HepG2 (cell line): ENCODE measurements around the gene PET100. TPM values are rescaled to one million over a fixed set of nuclear protein-coding genes. Genes with fewer than 3 reads are reported as not detected.

ENCODE experiments used
- ATAC-seq: fragments of 200-7000 bp; cut with Tn5 transposase; 3 replicates; pipeline ENCODE4 v1.9.1; 2020; ENCODE audit warnings: mild to moderate bottlenecking, moderate library complexity
- BruUV-seq: library from RNA; stranded (reverse); fragments of 400-500 nt; replicated peaks from 2 replicates; lab custom pipeline; 2021; lab: Mats Ljungman, UMichigan
- CTCF ChIA-PET: fragments of 300-600 bp; formaldehyde crosslinking; extraction: SDS; loops from one replicate; lab custom pipeline; 2021; ENCODE audit warnings: low total read pairs, inconsistent platforms, low intra/inter-chr PET ratio; lab: Yijun Ruan, JAX
- POLR2A ChIA-PET: fragments of 350-600 bp; sonication (Branson Sonifier 250); formaldehyde crosslinking; loops from one replicate; lab custom pipeline; 2020; ENCODE audit warnings: antibody characterized with exemption, inconsistent platforms; lab: Yijun Ruan, JAX
- DNase-seq: peaks from one replicate; pipeline ENCODE4 v3.0.0-alpha.2; 2015; ENCODE audit warnings: low spot score
- FAIRE-seq: peaks from 3 replicates; lab custom pipeline; 2011; peaks lifted over from hg19 to GRCh38; lab: Jason Lieb, UNC
- H2AFZ ChIP-seq: one replicate; pipeline ENCODE4 v1.6.1; 2011; ENCODE audit warnings: low read length, inconsistent platforms
- H3K27ac ChIP-seq: fragments of 300-600 bp; 3 replicates; pipeline ENCODE4 v1.8.0; 2011; ENCODE audit warnings: mixed run types, mild to moderate bottlenecking, mixed read lengths, low read length, inconsistent platforms; ENCODE audit not compliant: insufficient read depth; ENCODE audit errors: extremely low read length
- H3K27me3 ChIP-seq, 2 experiments: fragments of 200-600 bp in 1 of 2; 2 replicates in 1 of 2; 3 replicates in 1 of 2; pipeline versions ENCODE4 v1.6.0 to v1.8.0; 2011; ENCODE audit warnings: low read length in 2 of 2, mild to moderate bottlenecking in 2 of 2, moderate library complexity in 2 of 2, inconsistent platforms in 1 of 2; ENCODE audit not compliant: insufficient read depth in 2 of 2, control insufficient read depth in 1 of 2
- H3K36me3 ChIP-seq, 2 experiments: fragments of 200-600 bp in 1 of 2; replicated peaks in 1 of 2; 2 replicates in 1 of 2; 3 replicates in 1 of 2; pipeline versions ENCODE4 v1.5.1 to v1.8.0; 2011; ENCODE audit warnings: low read length in 2 of 2, inconsistent platforms in 1 of 2; ENCODE audit not compliant: insufficient read depth in 2 of 2, control insufficient read depth in 1 of 2
- H3K4me1 ChIP-seq: 2 replicates; pipeline ENCODE4 v1.5.1; 2012; ENCODE audit warnings: low read length, inconsistent platforms; ENCODE audit not compliant: insufficient read depth
- H3K4me2 ChIP-seq: 2 replicates; pipeline ENCODE4 v1.6.0; 2011; ENCODE audit warnings: low read depth, low read length, inconsistent platforms
- H3K4me3 ChIP-seq, 3 experiments: fragments of 200-600 bp in 1 of 3; sonication (generic), shearing (Covaris generic) in 1 of 3; replicated peaks in 1 of 3; 2 replicates each; pipeline ENCODE4 v1.5.1; 2011 to 2016; ENCODE audit warnings: low read length in 3 of 3, inconsistent platforms in 2 of 3, low read depth in 2 of 3, mild to moderate bottlenecking in 2 of 3, control low read depth in 1 of 3, mixed read lengths in 1 of 3; ENCODE audit not compliant: insufficient read depth in 1 of 3
- H3K79me2 ChIP-seq: one replicate; pipeline ENCODE4 v1.6.1; 2011; ENCODE audit warnings: low read length, inconsistent platforms; ENCODE audit not compliant: insufficient read depth
- H3K9ac ChIP-seq: 2 replicates; pipeline ENCODE4 v1.6.0; 2011; ENCODE audit warnings: mild to moderate bottlenecking, low read depth, low read length, inconsistent platforms; ENCODE audit not compliant: insufficient read depth
- H3K9me3 ChIP-seq: 2 replicates; pipeline ENCODE4 v1.5.1; 2012; ENCODE audit warnings: mild to moderate bottlenecking, low read length
- H4K20me1 ChIP-seq: 2 replicates; pipeline ENCODE4 v1.6.0; 2011; ENCODE audit warnings: inconsistent platforms, mild to moderate bottlenecking, low read length, moderate library complexity; ENCODE audit not compliant: insufficient read depth
- AGO2 ChIP-seq: fragments of 200-400 bp; formaldehyde crosslinking; optimal IDR thresholded peaks from 2 replicates; pipeline ENCODE3; 2017; ENCODE audit warnings: mild to moderate bottlenecking, low read depth, low read length, moderate library complexity
- IKZF4 ChIP-seq: sonication (generic); formaldehyde crosslinking; IDR thresholded peaks from 2 replicates; pipeline ENCODE4 v1.5.1; 2020; ENCODE audit warnings: borderline replicate concordance, mild to moderate bottlenecking, low read depth, missing genetic modification reagents; ENCODE audit errors: not compliant biosample characterization
- MNT ChIP-seq: fragments of 450-650 bp; IDR thresholded peaks from 2 replicates; pipeline ENCODE4 v1.6.1; 2016
- ZFP90 ChIP-seq: sonication (generic); formaldehyde crosslinking; IDR thresholded peaks from 2 replicates; pipeline ENCODE4 v1.8.0; 2022; ENCODE audit warnings: missing genetic modification reagents, mild to moderate bottlenecking, inconsistent platforms, borderline replicate concordance
- WGBS: methylation state at CpG from one replicate; pipeline ENCODE4 v1.1.6; 2017; ENCODE audit warnings: low lambda C conversion rate; 5-methylcytosine and 5-hydroxymethylcytosine counted together
- in situ Hi-C: cut with HindIII; loops from 2 replicates; pipeline ENCODE4 v1.10.0; 2017; ENCODE audit warnings: low pct_unique_long_range_greater_than_20kb; ENCODE audit not compliant: extremely low pct_ligation_motif_present
- intact Hi-C: fragments of 100-400 bp; cut with micrococcal nuclease; formaldehyde crosslinking; loops from one replicate; pipeline ENCODE4 v1.10.0; 2022; ENCODE audit not compliant: unreplicated experiment
- polyA plus RNA-seq, 8 experiments: library from polyadenylated mRNA; depleted of rRNA in 3 of 8; stranded (reverse) in 7 of 8; unstranded in 1 of 8; fragments of >200 nt; fragmentation: Illumina TruSeq in 4 of 8; extraction: Trizol in 4 of 8; gene quantifications; 2 replicates each; pipeline versions ENCODE4 v1.2.1 to v1.2.3, GENCODE V29; 2011 to 2016; ENCODE audit warnings: low read depth in 4 of 8, missing spikeins in 1 of 8, mixed read lengths in 1 of 8; ENCODE audit not compliant: insufficient read depth in 1 of 8
- total RNA-seq, 5 experiments: library from RNA; depleted of rRNA; stranded (reverse); fragments of >200 nt; fragmentation: Illumina TruSeq; extraction: Trizol; gene quantifications; 2 replicates each; pipeline ENCODE4 v1.2.3, GENCODE V29; 2016; ENCODE audit warnings: low read depth in 1 of 5

Gene PET100
- total and polyA plus RNA-seq, 2 of the 13 experiments (the other 11 are each of a cell fraction or from before 2014, with no cell fraction given): 22.3 to 66.5 TPM

- ChIA-PET CTCF (no interaction called here), POLR2A (interaction anchor here (1.4 kb wide), 1 partner anchor 10 kb away, joined by 4 read pairs; the partner anchor contains the start of gene PCP2)
- no peak for DNase-seq
- H3K27ac ChIP-seq: no peak overlapping the region
- H3K4me3 ChIP-seq: no peak overlapping the region
- no peaks in the 10 kb centered on the region for H4K20me1 ChIP-seq
- H3K27me3 ChIP-seq: no peaks in the 10 kb centered on the region; a peak in 1 of 5 replicates
- peak; percentile 16 for TF ChIP-seq AGO2
- peak; percentile 64; the same call in 1 of the 2 replicates for TF ChIP-seq MNT
- no peak for TF ChIP-seq ZFP90 (CRISPR knock-in tag)
- TF ChIP-seq IKZF4 (CRISPR knock-in tag): no peak
- intact Hi-C loops: no loop called here
- H2AFZ ChIP-seq: no peak overlapping the region
- WGBS: 96% methylated on average over 14 of the region's 16 CpGs
- no peaks in the 10 kb centered on the region for H3K9me3 ChIP-seq
- no peak for FAIRE-seq
- no peak for ATAC-seq
- no TSS peak for BruUV-seq
- H3K4me2 ChIP-seq: no peak overlapping the region
- H3K36me3 ChIP-seq: peaks cover 24 to 61% of the 10 kb centered on the region in 2 experiments
- H3K9ac ChIP-seq: no peak overlapping the region
- H3K4me1 ChIP-seq: peaks cover 7% of the 10 kb centered on the region
- in situ Hi-C loops: no loop called here
- H3K79me2 ChIP-seq: peaks cover 14% of the 10 kb centered on the region
Observed at GRCh38 chr19:7622933-7623685, 6.5 kb upstream of the PET100 start.
